GM13976 (cell line): ENCODE measurements around the gene CPNE1.

Experiments
- DNase-seq: peaks from one replicate; pipeline ENCODE4 v3.0.0; 2012; ENCODE audit warnings: low spot score
- in situ Hi-C: fragments of 300-500 bp; cut with MboI; formaldehyde crosslinking; loops from one replicate; pipeline ENCODE4 v1.12.0; 2022; ENCODE audit warnings: low sequenced_read_pairs, mixed read lengths, inconsistent platforms; ENCODE audit not compliant: unreplicated experiment
- TF ChIP-seq, protein P1 (sequence below): IDR thresholded peaks from 2 replicates; pipeline ENCODE4 v1.5.1; 2012; ENCODE audit warnings: borderline replicate concordance, mild to moderate bottlenecking; ENCODE audit not compliant: insufficient read depth; ENCODE audit errors: extremely low read depth, missing control alignments, control extremely low read depth

CPNE1 gene

DNA sequence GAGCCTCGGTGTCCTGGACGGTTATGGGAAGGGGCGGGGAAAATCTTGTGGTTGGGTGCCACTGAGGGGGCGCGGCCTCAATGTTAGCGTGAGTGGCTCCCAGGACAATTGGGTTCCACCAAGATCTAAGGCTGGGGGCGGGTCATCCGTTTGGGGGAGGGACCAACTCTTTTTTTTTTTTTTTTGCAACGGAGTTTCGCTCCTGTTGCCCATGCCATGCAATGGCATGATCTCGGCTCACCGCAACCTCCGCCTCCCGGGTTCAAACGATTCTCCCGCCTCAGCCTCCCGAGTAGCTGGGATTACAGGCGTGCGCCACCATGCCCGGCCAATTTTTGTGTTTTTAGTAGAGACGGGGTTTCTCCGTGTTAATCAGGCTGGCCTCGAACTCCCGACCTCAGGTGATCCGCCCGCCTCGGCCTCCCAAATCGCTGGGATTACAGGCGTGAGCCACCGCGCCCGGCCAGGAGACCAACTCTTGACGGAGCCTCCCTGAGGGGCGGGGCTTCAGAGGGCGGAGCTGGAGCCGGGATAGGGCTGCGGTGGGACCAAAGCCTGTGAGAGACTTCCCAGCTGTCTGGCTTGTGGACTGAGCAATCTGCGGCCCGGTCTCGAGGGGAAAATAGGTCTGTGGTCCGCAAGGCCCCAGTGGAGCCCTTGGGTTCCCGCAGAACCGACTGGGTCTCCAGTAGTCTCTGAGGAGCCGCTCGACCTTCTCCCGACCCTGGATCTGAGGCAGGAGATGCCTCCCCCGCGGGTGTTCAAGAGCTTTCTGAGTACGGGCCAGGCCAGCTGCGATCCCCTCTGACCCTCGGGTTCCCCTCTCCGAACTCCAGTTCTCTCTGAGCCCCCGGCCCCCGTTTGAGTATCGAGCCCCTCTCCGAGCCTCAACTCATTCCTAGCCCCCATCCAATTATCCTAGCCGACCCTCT lies 48.0 kb downstream of the CPNE1 start:
- in situ Hi-C loops, result no loop called here
- DNase-seq, result peak; percentile 73
- TF ChIP-seq, protein P1, sequence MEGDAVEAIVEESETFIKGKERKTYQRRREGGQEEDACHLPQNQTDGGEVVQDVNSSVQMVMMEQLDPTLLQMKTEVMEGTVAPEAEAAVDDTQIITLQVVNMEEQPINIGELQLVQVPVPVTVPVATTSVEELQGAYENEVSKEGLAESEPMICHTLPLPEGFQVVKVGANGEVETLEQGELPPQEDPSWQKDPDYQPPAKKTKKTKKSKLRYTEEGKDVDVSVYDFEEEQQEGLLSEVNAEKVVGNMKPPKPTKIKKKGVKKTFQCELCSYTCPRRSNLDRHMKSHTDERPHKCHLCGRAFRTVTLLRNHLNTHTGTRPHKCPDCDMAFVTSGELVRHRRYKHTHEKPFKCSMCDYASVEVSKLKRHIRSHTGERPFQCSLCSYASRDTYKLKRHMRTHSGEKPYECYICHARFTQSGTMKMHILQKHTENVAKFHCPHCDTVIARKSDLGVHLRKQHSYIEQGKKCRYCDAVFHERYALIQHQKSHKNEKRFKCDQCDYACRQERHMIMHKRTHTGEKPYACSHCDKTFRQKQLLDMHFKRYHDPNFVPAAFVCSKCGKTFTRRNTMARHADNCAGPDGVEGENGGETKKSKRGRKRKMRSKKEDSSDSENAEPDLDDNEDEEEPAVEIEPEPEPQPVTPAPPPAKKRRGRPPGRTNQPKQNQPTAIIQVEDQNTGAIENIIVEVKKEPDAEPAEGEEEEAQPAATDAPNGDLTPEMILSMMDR, result no peak

DNA sequence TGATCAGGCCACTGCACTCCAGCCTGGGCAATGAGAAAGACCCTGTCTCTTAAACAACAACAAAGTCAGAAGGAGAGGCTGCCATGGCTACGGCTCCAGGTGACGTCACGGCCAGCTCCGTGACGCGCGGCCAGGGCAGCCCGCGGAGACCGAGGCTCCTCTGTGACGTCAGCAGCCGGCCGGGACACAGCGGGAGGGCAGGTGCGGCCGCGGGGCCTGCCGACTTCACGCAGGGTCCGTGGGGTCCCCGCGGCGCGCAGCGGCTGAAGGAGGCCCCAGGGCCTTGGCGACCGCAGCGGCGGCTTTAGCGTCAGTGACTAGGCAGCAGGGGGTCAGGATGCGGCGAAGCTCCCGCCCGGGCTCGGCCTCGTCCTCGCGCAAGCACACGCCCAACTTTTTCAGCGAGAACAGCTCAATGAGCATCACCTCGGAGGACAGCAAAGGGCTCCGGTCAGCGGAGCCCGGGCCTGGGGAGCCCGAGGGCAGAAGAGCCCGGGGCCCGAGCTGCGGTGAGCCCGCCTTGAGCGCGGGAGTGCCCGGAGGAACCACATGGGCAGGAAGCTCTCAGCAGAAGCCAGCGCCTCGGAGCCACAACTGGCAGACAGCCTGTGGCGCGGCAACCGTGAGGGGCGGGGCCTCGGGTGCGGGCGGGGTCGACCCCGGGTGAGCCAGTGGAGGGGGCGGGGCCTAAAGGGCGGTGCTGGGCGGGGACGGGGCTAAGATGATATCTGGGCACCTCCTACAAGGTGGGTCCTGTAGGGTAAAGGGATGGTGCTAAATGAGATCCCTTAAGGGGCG lies 48.8 kb downstream of the CPNE1 start, which contains the start of gene SPAG4:
SPAG4 (plus strand) TSS at position 163 of the 798 bp plus-strand sequence; CDS start at position 338, 175 bp downstream.
- DNase-seq, result peak; percentile 99
- in situ Hi-C loops, result no loop called here
- TF ChIP-seq, protein P1, result no peak

DNA sequence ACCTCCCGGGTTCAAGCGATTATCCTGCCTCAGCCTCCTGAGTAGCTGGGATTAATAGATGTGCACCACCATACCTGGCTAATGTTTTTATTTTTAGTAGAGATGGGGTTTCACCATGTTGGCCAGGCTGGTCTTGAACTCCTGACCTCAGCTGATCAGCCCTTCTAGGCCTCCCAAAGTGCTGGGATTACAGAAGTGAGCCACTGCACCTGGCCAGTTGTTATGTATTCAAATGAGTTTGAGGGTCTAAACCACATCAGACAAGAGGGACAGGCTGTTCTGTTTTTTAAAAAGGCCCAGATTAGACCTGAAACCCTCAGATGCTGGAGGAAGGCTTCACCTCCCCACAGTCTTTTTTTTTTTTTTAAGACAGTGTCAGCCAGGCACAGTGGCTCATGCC lies 53.2 kb downstream of the CPNE1 start:
- TF ChIP-seq, protein P1, result no peak
- in situ Hi-C loops, result no loop called here
- peak; percentile 83 for DNase-seq

DNA sequence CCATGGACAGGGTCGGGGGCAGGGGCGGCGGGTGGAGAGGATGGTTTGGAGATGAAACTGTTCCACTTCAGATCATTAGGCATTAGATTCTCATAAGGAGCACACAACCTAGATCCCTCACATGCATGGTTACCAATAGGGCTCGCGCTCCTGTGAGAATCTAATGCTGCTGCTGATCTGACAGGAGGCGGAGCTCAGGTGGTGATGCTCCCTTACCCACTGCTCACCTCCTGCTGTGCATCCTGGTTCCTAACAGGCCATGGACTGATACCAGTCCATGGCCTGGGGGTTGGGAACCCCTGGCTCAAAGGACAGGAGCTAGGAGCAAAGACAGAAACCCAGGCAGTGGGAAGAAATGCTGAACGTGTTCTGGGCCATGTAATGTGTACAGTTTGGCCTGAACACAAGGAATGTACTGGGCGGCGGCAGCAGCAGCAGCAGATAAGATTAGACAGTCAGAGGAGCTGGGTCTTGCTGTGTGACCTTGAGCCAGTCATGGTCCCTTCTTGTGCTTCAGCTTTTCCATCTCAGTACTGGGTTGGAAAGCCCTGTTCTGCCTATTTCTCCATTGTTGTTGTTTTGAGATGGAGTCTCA lies 53.8 kb downstream of the CPNE1 start:
- TF ChIP-seq, protein P1, result no peak
- DNase-seq, result no peak
- in situ Hi-C loops, result no loop called here

DNA sequence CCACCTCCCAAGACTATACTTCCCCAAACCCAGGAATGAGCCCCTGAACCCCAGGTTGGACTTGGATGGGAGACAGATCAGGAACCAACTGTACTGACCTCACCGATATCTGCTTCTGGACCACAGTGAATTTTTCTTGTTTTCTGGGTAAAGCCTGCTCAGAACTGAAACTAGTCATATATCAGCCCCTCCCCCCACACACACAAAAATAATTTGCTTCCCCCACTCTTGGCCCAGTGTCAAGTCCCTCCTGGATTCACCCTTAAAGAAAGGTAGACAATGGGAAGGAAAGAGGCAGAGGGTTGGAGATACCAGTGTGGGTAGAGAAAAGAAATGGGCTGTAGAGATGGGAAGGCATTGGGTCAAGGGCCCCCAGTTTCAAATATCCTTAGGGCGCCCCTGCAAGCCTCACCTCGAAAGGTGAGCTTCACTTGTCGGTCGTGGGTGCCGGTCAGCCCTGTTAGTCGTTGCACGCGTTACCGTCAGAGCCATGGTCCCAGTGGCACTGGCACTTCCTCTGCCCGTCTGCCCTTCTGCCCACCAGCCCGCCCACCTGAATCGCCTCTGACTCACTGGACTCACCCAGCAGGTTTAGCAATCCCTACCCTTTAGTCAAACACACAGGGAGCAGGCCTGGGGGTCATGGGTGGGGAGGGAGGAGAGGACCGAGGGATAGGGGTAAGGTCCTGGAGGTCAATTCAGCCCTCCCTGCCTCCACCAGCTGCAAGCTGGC lies 57.5 kb downstream of the CPNE1 start:
- in situ Hi-C loops, result no loop called here
- no peak for DNase-seq
- TF ChIP-seq, protein P1, result no peak
